Lung (tissue), 12 donors: ENCODE data around the gene GRAMD1B. TPM values are rescaled to one million over a fixed set of nuclear protein-coding genes. Genes with fewer than 3 reads are reported as not detected.
A peak's percentile ranks its signal among the peaks of the same experiment; 100 is the strongest.

Source experiments
- ATAC-seq: fragments of 200-7000 bp; cut with Tn5 transposase; one replicate; pipeline ENCODE4 v1.9.1; 2020; ENCODE audit warnings: moderate number of reproducible peaks; ENCODE audit not compliant: insufficient read depth, low FRiP score
- DNase-seq, 3 donors: peaks; one replicate each; pipeline ENCODE4 v3.0.0-alpha.2; 2013 to 2017
- H3K27ac ChIP-seq, 2 donors: one replicate each; pipeline ENCODE4 v1.5.1; 2013; ENCODE audit warnings: mild to moderate bottlenecking in 2 of 2, moderate library complexity in 2 of 2, control low read depth in 1 of 2, inconsistent platforms in 1 of 2, low read depth in 1 of 2, low read length in 1 of 2
- H3K27me3 ChIP-seq, 3 donors: one replicate each; pipeline ENCODE4 v1.5.1; 2013; ENCODE audit warnings: low read length in 2 of 3; ENCODE audit not compliant: control insufficient read depth in 3 of 3, insufficient read depth in 3 of 3
- H3K36me3 ChIP-seq, 4 donors: one replicate each; pipeline ENCODE4 v1.5.1; 2013; ENCODE audit warnings: low read length in 4 of 4, mild to moderate bottlenecking in 1 of 4, moderate library complexity in 1 of 4; ENCODE audit not compliant: control insufficient read depth in 4 of 4, insufficient read depth in 4 of 4
- H3K4me1 ChIP-seq, 5 donors: one replicate each; pipeline ENCODE4 v1.5.1; 2013; ENCODE audit warnings: low read length in 5 of 5, mild to moderate bottlenecking in 2 of 5, moderate library complexity in 1 of 5; ENCODE audit not compliant: control insufficient read depth in 5 of 5, insufficient read depth in 5 of 5
- H3K4me3 ChIP-seq: one replicate; pipeline ENCODE4 v1.5.1; 2013; ENCODE audit warnings: mild to moderate bottlenecking, control low read depth, moderate library complexity
- H3K9ac ChIP-seq, 2 donors: one replicate each; pipeline ENCODE4 v1.5.1; 2013; ENCODE audit warnings: low read length in 2 of 2, control low read depth in 1 of 2; ENCODE audit not compliant: insufficient read depth in 1 of 2
- H3K9me3 ChIP-seq, 4 donors: one replicate each; pipeline ENCODE4 v1.5.1; 2013; ENCODE audit warnings: low read length in 3 of 4, mild to moderate bottlenecking in 1 of 4, moderate library complexity in 1 of 4; ENCODE audit not compliant: control insufficient read depth in 4 of 4, insufficient read depth in 3 of 4
- CTCF ChIP-seq: IDR thresholded peaks from 2 replicates; pipeline ENCODE4 v1.5.1; 2012; ENCODE audit warnings: mild to moderate bottlenecking; ENCODE audit errors: control extremely low read depth, extremely low read depth
- WGBS, 2 donors: extraction: QIAGEN DNeasy Blood & Tissue Kit; methylation state at CpG; one replicate each; pipeline ENCODE4 v1.1.7; 2013; 5-methylcytosine and 5-hydroxymethylcytosine counted together
- polyA plus RNA-seq, 2 donors: library from polyadenylated mRNA; stranded (reverse); fragments of 200-250 nt; gene quantifications; one replicate each; pipeline ENCODE4 v1.2.1, GENCODE V29; 2013
- total RNA-seq, 2 donors: library from RNA; depleted of rRNA in 1 of 2; stranded (reverse); fragments of >200 nt in 1 of 2; gene quantifications; one replicate each; pipeline ENCODE4 v1.2.1, GENCODE V29; 2014 to 2021
- donor health status: control.
- donor health status: control.
- donor health status: Bipolar disorder and iron deficiency.
- donor health status: healthy.
- donor health status: DM: yes; HTN: yes; CAD: no.

The GRAMD1B gene
- total and polyA plus RNA-seq, 4 donors: 1.4 to 6.0 (median 3.3) TPM

GRCh38 chr11:123457187-123457770 lies 27.2 kb downstream of the GRAMD1B start:
- DNase-seq (no peak), ATAC-seq (peak; percentile 11)
- Histone ChIP-seq H3K9me3 (no peaks in the 10 kb centered on the region), H3K4me1 (peaks cover 0 to 11% (median 0%) of the 10 kb centered on the region in 5 donors), H3K9ac (no peak overlapping the region), H3K4me3 (no peak overlapping the region), H3K36me3 (no peaks in the 10 kb centered on the region), H3K27me3 (no peaks in the 10 kb centered on the region), H3K27ac (peak overlapping the region in 1 of 2 donors; percentile 65)
- no peak for TF ChIP-seq CTCF
- WGBS, 2 donors: 52 to 54% methylated on average over 8 of the region's 8 CpGs

GRCh38 chr11:123458501-123458900 lies 28.4 kb downstream of the GRAMD1B start:
- Histone ChIP-seq H3K4me1 (peaks cover 0 to 11% (median 0%) of the 10 kb centered on the region in 5 donors), H3K36me3 (no peaks in the 10 kb centered on the region), H3K9me3 (no peaks in the 10 kb centered on the region), H3K27ac (no peak overlapping the region), H3K4me3 (no peak overlapping the region), H3K9ac (no peak overlapping the region), H3K27me3 (no peaks in the 10 kb centered on the region)
- ATAC-seq (no peak), DNase-seq (no peak)
- WGBS, 2 donors: 88 to 93% methylated on average over 2 of the region's 2 CpGs
- no peak for TF ChIP-seq CTCF

DNA sequence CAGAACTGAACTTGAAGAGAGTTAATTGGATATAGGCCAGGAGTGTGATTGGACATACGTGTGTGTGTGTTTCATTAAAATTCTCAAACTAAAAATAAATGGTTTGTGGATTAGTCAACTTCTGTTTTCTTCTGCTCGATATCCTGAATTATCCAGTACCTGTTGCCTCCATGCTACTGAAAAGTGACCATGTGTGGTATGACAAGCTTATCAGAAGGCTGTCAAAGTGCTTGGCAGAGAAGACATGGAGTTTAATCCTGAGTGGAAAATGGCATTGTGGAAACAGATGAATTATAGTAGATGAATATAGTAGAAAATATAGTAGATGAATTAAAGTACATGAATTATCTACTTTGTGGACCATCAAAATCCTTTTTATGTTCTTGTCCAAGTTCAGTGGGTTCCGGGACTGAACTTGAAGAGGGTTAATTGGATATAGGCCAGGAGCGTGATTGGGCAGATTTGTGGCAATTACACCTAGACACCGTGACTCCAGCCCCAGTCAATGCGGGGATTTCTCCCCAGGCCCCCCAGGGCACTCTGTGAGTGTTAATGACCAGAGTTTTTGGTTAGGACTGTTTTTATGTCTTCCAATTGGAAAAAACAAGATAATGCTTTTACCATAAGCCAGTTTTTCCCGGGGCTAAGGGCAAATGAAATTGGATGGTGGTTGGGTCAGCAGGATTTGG lies 30.1 kb downstream of the GRAMD1B start:
- Histone ChIP-seq H3K4me1 (peaks cover 0 to 11% (median 0%) of the 10 kb centered on the region in 5 donors), H3K4me3 (no peak overlapping the region), H3K9ac (no peak overlapping the region), H3K36me3 (no peaks in the 10 kb centered on the region), H3K27me3 (no peaks in the 10 kb centered on the region), H3K27ac (peak overlapping the region in 1 of 2 donors; percentile 66), H3K9me3 (no peaks in the 10 kb centered on the region)
- TF ChIP-seq CTCF: no peak
- DNase-seq (no peak), ATAC-seq (no peak)
- WGBS, 2 donors: 78 to 86% methylated on average over 7 of the region's 7 CpGs
